Neuronal stem cell (in vitro differentiated cells): ENCODE results near the gene GSTP1.
"Not testable (repeated sequence)": the region's sequence is repeated elsewhere in the genome, so short reads cannot be mapped to it uniquely, and the experiment has no call there.

Experiments
- DNase-seq: peaks from one replicate; pipeline ENCODE4 v3.0.0-alpha.2; 2013; ENCODE audit warnings: low spot score
- H2AFZ ChIP-seq: one replicate; pipeline ENCODE4 v1.6.1; 2013; ENCODE audit warnings: mild to moderate bottlenecking, low read length, inconsistent platforms
- H2AK5ac ChIP-seq: 2 replicates; pipeline ENCODE4 v1.6.1; 2013; ENCODE audit warnings: low read depth, mild to moderate bottlenecking, inconsistent platforms, low read length, moderate library complexity, mixed read lengths
- H2BK120ac ChIP-seq: 2 replicates; pipeline ENCODE4 v1.6.1; 2013; ENCODE audit warnings: low read depth, mild to moderate bottlenecking, inconsistent platforms, low read length, moderate library complexity, mixed read lengths
- H2BK12ac ChIP-seq: one replicate; pipeline ENCODE4 v1.6.1; 2013; ENCODE audit warnings: low read length, inconsistent platforms
- H2BK15ac ChIP-seq: 2 replicates; pipeline ENCODE4 v1.6.1; 2013; ENCODE audit warnings: mild to moderate bottlenecking, low read length, inconsistent platforms, mixed read lengths
- H2BK5ac ChIP-seq: one replicate; pipeline ENCODE4 v1.6.1; 2013; ENCODE audit warnings: inconsistent platforms, mild to moderate bottlenecking, low read length, moderate library complexity
- H3K14ac ChIP-seq: one replicate; pipeline ENCODE4 v1.6.1; 2013; ENCODE audit warnings: low read length, inconsistent platforms
- H3K18ac ChIP-seq: 2 replicates; pipeline ENCODE4 v1.6.1; 2013; ENCODE audit warnings: low read length, inconsistent platforms
- H3K23ac ChIP-seq: 2 replicates; pipeline ENCODE4 v1.6.1; 2013; ENCODE audit warnings: low read depth, mild to moderate bottlenecking, mixed read lengths, low read length, inconsistent platforms; ENCODE audit not compliant: poor library complexity
- H3K27ac ChIP-seq: replicated peaks from 3 replicates; pipeline ENCODE4 v1.5.1; 2013; ENCODE audit warnings: low read length, inconsistent platforms
- H3K27me3 ChIP-seq, 3 experiments: 2 replicates each; pipeline ENCODE4 v1.6.1; 2013; ENCODE audit warnings: low read length in 3 of 3, mild to moderate bottlenecking in 2 of 3, inconsistent platforms in 1 of 3, low read depth in 1 of 3, mixed read lengths in 1 of 3, moderate library complexity in 1 of 3; ENCODE audit not compliant: control insufficient read depth in 3 of 3, insufficient read depth in 3 of 3
- H3K36me3 ChIP-seq, 2 donors: replicated peaks in 1 of 2; 2 replicates each; pipeline ENCODE4 v1.6.1; 2013; ENCODE audit warnings: low read length in 2 of 2; ENCODE audit not compliant: control insufficient read depth in 2 of 2, insufficient read depth in 2 of 2
- H3K4ac ChIP-seq: 2 replicates; pipeline ENCODE4 v1.6.1; 2013; ENCODE audit warnings: inconsistent platforms, mild to moderate bottlenecking, low read length, moderate library complexity
- H3K4me1 ChIP-seq, 2 donors: 1 replicate in 1 of 2; 2 replicates in 1 of 2; pipeline ENCODE4 v1.6.1; 2013; ENCODE audit warnings: low read length in 2 of 2, low read depth in 1 of 2; ENCODE audit not compliant: control insufficient read depth in 2 of 2, insufficient read depth in 1 of 2
- H3K4me2 ChIP-seq: one replicate; pipeline ENCODE4 v1.6.1; 2013; ENCODE audit warnings: mild to moderate bottlenecking, low read length, inconsistent platforms; ENCODE audit not compliant: insufficient read depth, poor library complexity, severe bottlenecking
- H3K4me3 ChIP-seq, 2 donors: 2 replicates each; pipeline ENCODE4 v1.5.1; 2013; ENCODE audit warnings: low read length in 2 of 2, mild to moderate bottlenecking in 2 of 2, inconsistent platforms in 1 of 2, moderate library complexity in 1 of 2
- H3K79me1 ChIP-seq: one replicate; pipeline ENCODE4 v1.6.1; 2013; ENCODE audit warnings: low read depth, mild to moderate bottlenecking, inconsistent platforms, low read length, moderate library complexity
- H3K9ac ChIP-seq: one replicate; pipeline ENCODE4 v1.6.1; 2013; ENCODE audit warnings: mild to moderate bottlenecking, low read depth, low read length, inconsistent platforms; ENCODE audit not compliant: poor library complexity
- H3K9me3 ChIP-seq, 2 donors: replicated peaks in 1 of 2; 2 replicates each; pipeline versions ENCODE3 to v1.6.1; 2013; ENCODE audit warnings: low read length in 2 of 2, mild to moderate bottlenecking in 2 of 2, inconsistent platforms in 1 of 2, low read depth in 1 of 2, mixed read lengths in 1 of 2, moderate library complexity in 1 of 2; ENCODE audit not compliant: control insufficient read depth in 2 of 2, insufficient read depth in 1 of 2
- H4K8ac ChIP-seq: one replicate; pipeline ENCODE4 v1.6.1; 2013; ENCODE audit warnings: low read depth, mild to moderate bottlenecking, inconsistent platforms, low read length, moderate library complexity
- H4K91ac ChIP-seq: one replicate; pipeline ENCODE4 v1.6.1; 2013; ENCODE audit warnings: low read length, low read depth, mild to moderate bottlenecking, inconsistent platforms; ENCODE audit not compliant: poor library complexity
- WGBS, 2 donors: extraction: QIAGEN DNeasy Blood & Tissue Kit; methylation state at CpG; one replicate each; pipeline ENCODE4 v1.1.7; 2013; ENCODE audit warnings: missing lambda C conversion rate in 2 of 2, mixed read lengths in 1 of 2; ENCODE audit not compliant: insufficient read length in 2 of 2, insufficient replicate concordance in 1 of 2; ENCODE audit errors: extremely low coverage in 2 of 2; 5-methylcytosine and 5-hydroxymethylcytosine counted together

Gene GSTP1

DNA sequence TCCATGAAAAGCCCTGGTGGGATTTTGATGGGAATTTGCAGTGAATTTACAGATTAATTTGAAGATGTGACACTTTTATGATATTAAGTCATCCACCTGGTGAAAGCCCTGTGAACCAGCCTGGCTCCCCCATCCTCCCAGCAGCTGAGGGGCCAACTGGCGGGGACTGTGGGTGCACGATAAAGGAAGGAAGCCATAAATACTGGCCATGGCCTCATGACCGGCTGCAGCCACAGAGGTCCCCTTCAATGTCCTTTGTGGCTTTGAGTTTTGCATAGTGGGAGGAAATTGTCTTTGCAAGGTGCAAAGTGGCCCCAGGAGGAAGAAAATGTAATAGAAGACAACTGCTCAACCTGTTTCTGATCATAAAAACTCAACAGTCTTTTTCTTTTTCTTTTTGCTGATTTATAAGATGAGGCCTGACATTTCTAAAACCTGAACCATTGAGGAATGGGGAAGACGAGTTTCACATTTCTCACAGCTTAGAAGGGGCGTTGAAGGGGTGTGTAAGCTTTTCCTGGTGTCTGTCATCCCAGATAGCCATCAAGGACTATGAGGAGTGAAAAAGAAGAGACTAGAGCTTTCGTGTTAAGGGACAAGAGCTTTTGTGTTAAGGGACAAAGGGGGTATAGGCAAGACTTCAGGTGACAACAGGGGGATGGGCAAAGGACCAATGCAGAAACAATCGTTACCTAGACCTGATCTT, 16.9 kb downstream of the GSTP1 start:
- no CpG with 5 or more reads among the region's 7 CpGs for WGBS, 2 donors
- H3K27ac ChIP-seq, result no peak overlapping the region
- no peak overlapping the region for H3K23ac ChIP-seq
- H3K18ac ChIP-seq, result no peak overlapping the region
- H2AK5ac ChIP-seq, result no peak overlapping the region
- H3K14ac ChIP-seq, result no peak overlapping the region
- H3K79me1 ChIP-seq, result no peaks in the 10 kb centered on the region
- H3K4me1 ChIP-seq, result peaks cover 9 to 15% of the 10 kb centered on the region in 2 donors
- H3K9me3 ChIP-seq, result peaks cover 5% of the 10 kb centered on the region in 2 donors
- H3K9ac ChIP-seq, result no peak overlapping the region
- no peak overlapping the region for H4K91ac ChIP-seq
- H2BK15ac ChIP-seq, result no peak overlapping the region
- H3K36me3 ChIP-seq, result no peaks in the 10 kb centered on the region
- no peak overlapping the region for H4K8ac ChIP-seq
- no peak overlapping the region for H2BK5ac ChIP-seq
- H3K4me2 ChIP-seq, result no peak overlapping the region
- no peak for DNase-seq
- no peak overlapping the region for H2AFZ ChIP-seq
- no peak overlapping the region for H2BK12ac ChIP-seq
- no peak overlapping the region for H3K4ac ChIP-seq
- no peak overlapping the region for H2BK120ac ChIP-seq
- H3K27me3 ChIP-seq, result peaks cover 0 to 17% (median 2%) of the 10 kb centered on the region in 3 experiments
- H3K4me3 ChIP-seq, result no peak overlapping the region

DNA sequence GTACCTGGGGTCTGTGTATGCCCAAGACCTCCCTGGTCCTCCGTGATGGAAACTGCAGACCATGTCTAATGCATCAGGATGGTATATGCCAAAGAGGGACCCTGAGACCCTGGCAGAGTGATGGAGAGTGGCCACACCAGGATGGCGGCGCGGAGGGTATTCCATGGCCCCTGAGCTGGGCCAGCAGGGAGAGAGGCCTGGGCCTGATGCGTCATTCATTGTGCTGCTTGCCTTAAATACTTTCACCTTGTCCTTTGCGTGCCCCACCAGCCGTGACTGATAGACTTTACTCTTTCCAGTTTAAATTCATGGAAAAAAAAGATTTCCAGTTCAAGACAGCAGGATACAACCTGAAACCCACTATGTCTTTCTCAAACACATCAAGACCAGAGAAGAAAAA, 17.5 kb downstream of the GSTP1 start:
- Histone ChIP-seq H3K79me1 (no peaks in the 10 kb centered on the region), H4K8ac (no peak overlapping the region), H3K27me3 (peaks cover 0 to 18% (median 2%) of the 10 kb centered on the region in 3 experiments), H3K4me1 (peaks cover 14 to 21% of the 10 kb centered on the region in 2 donors), H2BK120ac (no peak overlapping the region), H3K4ac (no peak overlapping the region), H3K14ac (no peak overlapping the region), H3K4me3 (peak overlapping the region in 1 of 2 donors; percentile 30), H3K36me3 (no peaks in the 10 kb centered on the region), H3K23ac (no peak overlapping the region), H2AK5ac (no peak overlapping the region), H2AFZ (no peak overlapping the region), H2BK5ac (no peak overlapping the region), H3K27ac (no peak overlapping the region), H4K91ac (no peak overlapping the region), H2BK15ac (no peak overlapping the region), H3K18ac (no peak overlapping the region), H3K9me3 (peaks cover 5% of the 10 kb centered on the region in 2 donors), H3K4me2 (no peak overlapping the region), H3K9ac (no peak overlapping the region), H2BK12ac (no peak overlapping the region)
- no CpG with 5 or more reads among the region's 7 CpGs for WGBS, 2 donors
- DNase-seq, result no peak

DNA sequence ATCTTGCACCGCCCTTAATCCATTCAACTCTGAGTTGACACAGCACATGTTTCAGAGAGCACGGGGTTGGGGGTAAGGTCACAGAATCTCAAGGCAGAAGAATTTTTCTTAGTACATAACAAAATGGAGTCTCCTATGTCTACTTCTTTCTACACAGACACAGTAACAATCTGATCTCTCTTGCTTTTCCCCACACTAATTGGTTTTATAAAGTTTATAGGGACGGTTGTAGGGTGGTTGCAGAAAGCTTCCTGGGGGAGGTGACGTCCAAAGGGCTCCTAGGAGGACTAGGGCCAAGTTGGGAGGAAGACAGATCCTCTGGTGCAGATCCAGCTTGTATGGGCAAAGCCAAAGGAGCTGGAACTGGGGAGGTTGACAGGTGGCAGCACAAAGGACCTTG, 20.5 kb downstream of the GSTP1 start:
- not testable (repeated sequence) for H2BK12ac ChIP-seq, H2AK5ac ChIP-seq, DNase-seq, H3K4ac ChIP-seq, H2BK5ac ChIP-seq, H3K79me1 ChIP-seq, H4K8ac ChIP-seq, H2BK15ac ChIP-seq, H3K4me3 ChIP-seq, H4K91ac ChIP-seq, H3K14ac ChIP-seq, H3K9me3 ChIP-seq, H3K9ac ChIP-seq, H3K4me2 ChIP-seq, H3K23ac ChIP-seq
- peak overlapping the region; percentile 30 for H2AFZ ChIP-seq
- H2BK120ac ChIP-seq, result peak overlapping the region; percentile 22
- no CpG with 5 or more reads among the region's 4 CpGs for WGBS, 2 donors
- H3K27me3 ChIP-seq, result peaks cover 0 to 18% (median 2%) of the 10 kb centered on the region in 3 experiments
- peaks cover 2 to 11% of the 10 kb centered on the region in 2 donors for H3K36me3 ChIP-seq
- H3K27ac ChIP-seq, result peak overlapping the region; percentile 35
- peaks cover 21 to 29% of the 10 kb centered on the region in 2 donors for H3K4me1 ChIP-seq
- peak overlapping the region; percentile 20 for H3K18ac ChIP-seq

DNA sequence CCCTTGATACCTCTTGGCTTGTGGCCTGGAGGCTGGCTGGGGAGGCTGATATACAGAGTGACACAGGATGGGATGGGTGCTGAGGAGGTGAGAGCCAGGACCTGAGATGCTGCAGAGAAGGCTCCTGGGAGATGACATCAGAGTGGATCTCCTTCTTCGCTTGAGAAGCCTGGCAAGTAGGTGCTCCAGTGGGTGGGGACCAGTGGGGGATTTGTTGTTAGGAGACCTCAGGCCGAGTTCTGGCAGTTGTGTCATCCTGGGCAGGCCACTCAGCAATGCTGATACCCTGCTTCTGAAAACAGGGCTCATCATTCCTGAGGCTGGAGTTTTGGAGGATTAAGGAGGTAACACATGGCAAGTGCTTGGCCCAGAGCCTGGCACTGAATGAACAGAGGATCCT, 21.2 kb downstream of the GSTP1 start:
- Histone ChIP-seq H2BK5ac (no peak overlapping the region), H3K79me1 (peaks cover 4% of the 10 kb centered on the region), H3K9ac (no peak overlapping the region), H3K27me3 (peaks cover 0 to 15% (median 2%) of the 10 kb centered on the region in 3 experiments), H2BK15ac (peak overlapping the region; percentile 0), H3K14ac (no peak overlapping the region), H3K27ac (no peak overlapping the region), H3K18ac (peak overlapping the region; percentile 3), H3K4me3 (no peak overlapping the region), H2AFZ (peak overlapping the region; percentile 89), H3K4me1 (peaks cover 21 to 29% of the 10 kb centered on the region in 2 donors), H3K36me3 (peaks cover 2 to 18% of the 10 kb centered on the region in 2 donors), H4K91ac (no peak overlapping the region), H2BK120ac (peak overlapping the region; percentile 22), H2AK5ac (peak overlapping the region; percentile 43), H4K8ac (no peak overlapping the region), H3K23ac (no peak overlapping the region), H2BK12ac (peak overlapping the region; percentile 51), H3K9me3 (peaks cover 2 to 5% of the 10 kb centered on the region in 2 donors), H3K4ac (no peak overlapping the region), H3K4me2 (no peak overlapping the region)
- no peak for DNase-seq
- no CpG with 5 or more reads among the region's 2 CpGs for WGBS, 2 donors
